ENCODE measurements around the gene TUT7. TPM values are rescaled to one million over a fixed set of nuclear protein-coding genes. Genes with fewer than 3 reads are reported as not detected.

The TUT7 gene
- total RNA-seq, 3 donors from 2014 or later: 59.5 to 95.4 (median 65.2) TPM

- TF ChIP-seq, protein P1, sequence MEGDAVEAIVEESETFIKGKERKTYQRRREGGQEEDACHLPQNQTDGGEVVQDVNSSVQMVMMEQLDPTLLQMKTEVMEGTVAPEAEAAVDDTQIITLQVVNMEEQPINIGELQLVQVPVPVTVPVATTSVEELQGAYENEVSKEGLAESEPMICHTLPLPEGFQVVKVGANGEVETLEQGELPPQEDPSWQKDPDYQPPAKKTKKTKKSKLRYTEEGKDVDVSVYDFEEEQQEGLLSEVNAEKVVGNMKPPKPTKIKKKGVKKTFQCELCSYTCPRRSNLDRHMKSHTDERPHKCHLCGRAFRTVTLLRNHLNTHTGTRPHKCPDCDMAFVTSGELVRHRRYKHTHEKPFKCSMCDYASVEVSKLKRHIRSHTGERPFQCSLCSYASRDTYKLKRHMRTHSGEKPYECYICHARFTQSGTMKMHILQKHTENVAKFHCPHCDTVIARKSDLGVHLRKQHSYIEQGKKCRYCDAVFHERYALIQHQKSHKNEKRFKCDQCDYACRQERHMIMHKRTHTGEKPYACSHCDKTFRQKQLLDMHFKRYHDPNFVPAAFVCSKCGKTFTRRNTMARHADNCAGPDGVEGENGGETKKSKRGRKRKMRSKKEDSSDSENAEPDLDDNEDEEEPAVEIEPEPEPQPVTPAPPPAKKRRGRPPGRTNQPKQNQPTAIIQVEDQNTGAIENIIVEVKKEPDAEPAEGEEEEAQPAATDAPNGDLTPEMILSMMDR (IDR thresholded peaks at IDR 0.05): no peak
- no peak for TF ChIP-seq POLR2AphosphoS5 (IDR thresholded peaks at IDR 0.05)
- TF ChIP-seq POLR2A (IDR thresholded peaks at IDR 0.05): no peak
- DNase-seq (ENCODE audit: low spot score in 2 of 2): no peak
- H3K9me3 ChIP-seq: no peaks in the 10 kb centered on the region
- H3K27me3 ChIP-seq: no peaks in the 10 kb centered on the region
- intact Hi-C loops (cut with DNase I; ENCODE audit: low total_unique reads): no loop called here
- H3K4me3 ChIP-seq: peak overlapping the region; percentile 62 to 96 (median 95)
- peaks cover 0 to 12% of the 10 kb centered on the region in 2 donors for H3K4me1 ChIP-seq
- H3K27ac ChIP-seq: peak overlapping the region; percentile 8 to 92
- H3K36me3 ChIP-seq: no peaks in the 10 kb centered on the region
Measured at GRCh38 chr9:86351880-86352279, 2.3 kb downstream of the TUT7 start.

DNA sequence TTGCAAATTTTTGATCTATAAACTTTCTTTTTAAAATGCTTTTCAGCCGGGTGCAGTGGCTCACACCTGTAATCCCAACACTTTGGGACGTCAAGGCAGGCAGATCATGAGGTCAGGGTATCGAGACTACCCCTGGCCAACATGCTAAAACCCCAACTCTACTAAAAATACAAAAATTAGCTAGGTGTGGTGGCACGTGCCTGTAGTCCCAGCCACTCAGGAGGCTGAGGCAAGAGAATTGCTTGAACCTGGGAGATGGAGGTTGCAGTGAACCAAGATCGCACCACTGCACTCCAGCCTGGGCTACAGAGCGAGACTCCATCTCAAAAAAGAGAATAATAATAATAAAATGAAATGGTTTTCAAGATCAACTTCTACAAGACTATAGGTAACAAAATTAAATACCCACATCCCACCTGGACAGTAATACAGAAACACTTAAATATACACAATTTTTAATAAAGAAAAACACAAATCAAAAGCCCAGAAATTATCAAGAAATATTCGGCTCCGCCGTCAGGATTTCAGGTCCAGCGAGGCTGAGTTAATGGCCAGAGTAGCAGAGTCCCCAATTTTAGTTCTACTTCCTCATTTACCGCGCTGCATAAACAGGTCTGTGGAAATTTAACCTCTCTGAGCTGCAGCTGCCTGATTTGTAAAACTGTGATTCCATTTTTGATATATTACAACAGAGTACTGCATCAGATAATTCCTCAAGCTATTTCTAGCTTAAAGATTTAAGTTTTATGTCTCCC is 4.0 kb downstream of the TUT7 start:
- peak overlapping the region in 1 of 2 donors; percentile 26 for H3K27ac ChIP-seq
- H3K27me3 ChIP-seq: no peaks in the 10 kb centered on the region
- no peaks in the 10 kb centered on the region for H3K9me3 ChIP-seq
- intact Hi-C loops (cut with DNase I; ENCODE audit: low total_unique reads): no loop called here
- peak overlapping the region; percentile 8 to 29 (median 11) for H3K4me3 ChIP-seq
- H3K4me1 ChIP-seq: peaks cover 0 to 12% of the 10 kb centered on the region in 2 donors
- no peak for TF ChIP-seq POLR2AphosphoS5 (IDR thresholded peaks at IDR 0.05)
- no peak for TF ChIP-seq POLR2A (IDR thresholded peaks at IDR 0.05)
- TF ChIP-seq, protein P1 (IDR thresholded peaks at IDR 0.05): no peak
- H3K36me3 ChIP-seq: no peaks in the 10 kb centered on the region
- no peak for DNase-seq (ENCODE audit: low spot score in 2 of 2)

DNA sequence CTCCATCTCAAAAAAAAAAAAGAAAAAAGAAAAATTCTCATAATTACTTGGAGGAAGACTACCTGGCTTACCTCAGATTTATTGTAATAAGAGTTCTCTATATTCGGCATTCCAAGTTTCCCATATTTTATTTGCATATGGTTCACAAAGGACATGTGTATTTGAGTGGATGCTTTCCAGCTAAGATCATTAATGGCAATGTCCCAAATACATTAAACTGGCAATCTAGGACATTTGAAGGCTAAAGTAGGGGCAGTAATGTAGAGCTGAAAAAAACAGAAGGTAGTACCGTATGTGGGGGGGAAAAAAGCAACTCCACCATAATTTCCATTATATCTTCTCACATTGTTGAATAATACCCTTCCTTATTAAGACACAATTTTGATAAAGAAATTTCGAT is 4.9 kb downstream of the TUT7 start:
- DNase-seq (ENCODE audit: low spot score in 2 of 2): no peak
- intact Hi-C loops (cut with DNase I; ENCODE audit: low total_unique reads): no loop called here
- Histone ChIP-seq H3K4me3 (no peak overlapping the region), H3K27ac (peak overlapping the region in 1 of 2 donors; percentile 26), H3K36me3 (no peaks in the 10 kb centered on the region), H3K27me3 (no peaks in the 10 kb centered on the region), H3K4me1 (peaks cover 0 to 12% of the 10 kb centered on the region in 2 donors), H3K9me3 (no peaks in the 10 kb centered on the region)
- TF ChIP-seq, protein P1 (IDR thresholded peaks at IDR 0.05): no peak
- TF ChIP-seq POLR2AphosphoS5 (IDR thresholded peaks at IDR 0.05) (no peak), POLR2A (IDR thresholded peaks at IDR 0.05) (no peak)

GRCh38 chr9:86347991-86348390 is 6.2 kb downstream of the TUT7 start:
- Histone ChIP-seq H3K4me3 (no peak overlapping the region), H3K27me3 (no peaks in the 10 kb centered on the region), H3K27ac (no peak overlapping the region), H3K36me3 (no peaks in the 10 kb centered on the region), H3K4me1 (peaks cover 0 to 12% of the 10 kb centered on the region in 2 donors), H3K9me3 (no peaks in the 10 kb centered on the region)
- DNase-seq (ENCODE audit: low spot score in 2 of 2): no peak
- TF ChIP-seq, protein P1 (IDR thresholded peaks at IDR 0.05): no peak
- no peak for TF ChIP-seq POLR2AphosphoS5 (IDR thresholded peaks at IDR 0.05)
- TF ChIP-seq POLR2A (IDR thresholded peaks at IDR 0.05): no peak
- intact Hi-C loops (cut with DNase I; ENCODE audit: low total_unique reads): no loop called here

- Histone ChIP-seq H3K9me3 (no peaks in the 10 kb centered on the region), H3K36me3 (no peaks in the 10 kb centered on the region), H3K4me1 (no peaks in the 10 kb centered on the region), H3K27me3 (no peaks in the 10 kb centered on the region), H3K27ac (no peak overlapping the region), H3K4me3 (no peak overlapping the region)
- TF ChIP-seq POLR2AphosphoS5 (IDR thresholded peaks at IDR 0.05) (no peak), POLR2A (IDR thresholded peaks at IDR 0.05) (no peak)
- TF ChIP-seq, protein P1 (IDR thresholded peaks at IDR 0.05): no peak
- no peak for DNase-seq (ENCODE audit: low spot score in 2 of 2)
- intact Hi-C loops (cut with DNase I; ENCODE audit: low total_unique reads): no loop called here
Measured at GRCh38 chr9:86344818-86345217, 9.4 kb downstream of the TUT7 start.
